Measurements from ENCODE around the gene ATP2B2. TPM values are rescaled to one million over a fixed set of nuclear protein-coding genes. Genes with fewer than 3 reads are reported as not detected.
A peak's percentile ranks its signal among the peaks of the same experiment; 100 is the strongest.

The ATP2B2 gene
- polyA plus RNA-seq, 3 donors from 2014 or later: not detected

DNA sequence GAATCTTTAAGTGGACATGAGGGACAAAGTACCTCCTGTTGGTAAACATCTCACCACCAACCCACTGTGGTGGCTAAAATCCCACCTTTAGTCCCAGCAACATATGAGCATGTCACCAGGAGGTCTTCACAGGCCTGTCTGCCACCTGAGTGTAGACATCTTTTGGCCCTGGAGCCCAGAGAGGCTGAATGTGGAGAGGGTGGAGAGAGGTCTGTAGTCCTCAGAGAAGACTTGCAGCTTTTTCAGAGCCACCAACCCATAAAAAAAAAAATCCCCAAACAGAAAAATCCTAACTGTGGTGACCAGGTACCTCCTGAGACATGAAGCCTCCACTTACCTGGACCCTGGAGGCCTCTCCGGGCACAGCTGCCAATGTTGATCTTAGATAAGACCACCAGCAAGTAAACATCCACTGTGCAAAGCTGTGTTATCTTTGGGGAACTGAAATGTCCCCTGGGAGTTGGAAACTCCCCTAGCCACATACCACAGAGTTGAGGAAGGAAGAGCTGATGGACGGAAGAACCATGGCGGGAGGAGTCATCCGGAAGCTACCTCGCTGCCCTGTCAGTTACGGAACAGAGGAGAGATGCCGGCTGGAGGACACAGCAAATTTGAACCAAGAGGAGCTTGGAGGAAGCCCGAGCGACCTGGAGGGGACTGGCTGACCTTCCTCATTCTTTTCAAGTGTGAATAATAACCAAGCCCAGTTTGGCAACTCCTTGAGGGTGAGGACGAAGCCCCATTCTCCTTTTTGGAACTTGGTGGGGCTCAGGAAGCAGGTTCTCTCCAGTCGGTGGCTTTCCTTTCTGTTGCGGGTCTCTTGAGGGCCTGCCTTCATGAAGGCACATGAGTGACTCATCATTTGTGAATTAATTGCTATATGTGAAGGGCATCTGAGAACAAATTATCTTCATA is 212.6 kb downstream of the ATP2B2 start, which contains the start of gene GHRL:
Gene GHRL, minus strand, starts transcription at position 443 of the 915 bp plus-strand sequence. CDS start 2,767 bp downstream, outside the sequence.
- peak in 1 of 3 donors; percentile 22 for DNase-seq
- Mint-ChIP-seq H3K27me3 (ENCODE audit: low read depth in 3 of 3) (no peaks in the 10 kb centered on the region), H3K9me3 (peaks cover 0 to 1% (median 0%) of the 10 kb centered on the region in 6 donors), H3K4me3 (peak within 1 kb of the TSS; percentile 38 to 71 (median 42)), H3K36me3 (peaks cover 4 to 9% (median 9%) of the 10 kb centered on the region in 3 donors), H3K4me1 (peaks cover 18 to 28% of the 10 kb centered on the region in 2 donors), H3K27ac (peak within 1 kb of the TSS; percentile 44 to 93 (median 76))

DNA sequence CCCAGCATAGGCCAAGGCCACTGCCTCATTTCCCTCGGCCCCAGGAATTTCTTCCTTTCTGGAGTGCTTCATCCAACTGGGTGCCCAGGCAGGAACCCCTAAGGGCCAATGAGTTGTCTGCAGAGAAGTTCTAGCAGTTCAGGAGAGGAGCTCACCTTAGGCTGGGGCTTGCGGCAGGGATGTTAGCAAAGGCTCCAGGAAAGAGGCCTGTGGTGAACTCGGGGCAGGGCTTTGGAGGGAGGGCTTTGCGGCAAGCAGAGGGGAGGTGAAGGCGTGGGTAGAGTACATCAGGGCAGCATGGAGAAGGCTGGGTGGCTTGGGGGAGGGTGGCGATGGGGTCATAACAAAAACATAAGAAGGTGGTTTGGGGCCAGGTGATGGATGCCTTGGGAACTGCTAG is 213.7 kb downstream of the ATP2B2 start:
- no peaks in the 10 kb centered on the region for H3K9me3 Mint-ChIP-seq
- peaks cover 0 to 3% (median 0%) of the 10 kb centered on the region in 3 donors for H3K27me3 Mint-ChIP-seq (ENCODE audit: low read depth in 3 of 3)
- no peak for DNase-seq
- H3K36me3 Mint-ChIP-seq: peaks cover 3 to 8% (median 3%) of the 10 kb centered on the region in 3 donors
- peaks cover 20 to 35% of the 10 kb centered on the region in 2 donors for H3K4me1 Mint-ChIP-seq
- H3K4me3 Mint-ChIP-seq: peak overlapping the region in 1 of 5 donors; percentile 34
- H3K27ac Mint-ChIP-seq: peak overlapping the region in 2 of 6 donors; percentile 71 to 93

DNA sequence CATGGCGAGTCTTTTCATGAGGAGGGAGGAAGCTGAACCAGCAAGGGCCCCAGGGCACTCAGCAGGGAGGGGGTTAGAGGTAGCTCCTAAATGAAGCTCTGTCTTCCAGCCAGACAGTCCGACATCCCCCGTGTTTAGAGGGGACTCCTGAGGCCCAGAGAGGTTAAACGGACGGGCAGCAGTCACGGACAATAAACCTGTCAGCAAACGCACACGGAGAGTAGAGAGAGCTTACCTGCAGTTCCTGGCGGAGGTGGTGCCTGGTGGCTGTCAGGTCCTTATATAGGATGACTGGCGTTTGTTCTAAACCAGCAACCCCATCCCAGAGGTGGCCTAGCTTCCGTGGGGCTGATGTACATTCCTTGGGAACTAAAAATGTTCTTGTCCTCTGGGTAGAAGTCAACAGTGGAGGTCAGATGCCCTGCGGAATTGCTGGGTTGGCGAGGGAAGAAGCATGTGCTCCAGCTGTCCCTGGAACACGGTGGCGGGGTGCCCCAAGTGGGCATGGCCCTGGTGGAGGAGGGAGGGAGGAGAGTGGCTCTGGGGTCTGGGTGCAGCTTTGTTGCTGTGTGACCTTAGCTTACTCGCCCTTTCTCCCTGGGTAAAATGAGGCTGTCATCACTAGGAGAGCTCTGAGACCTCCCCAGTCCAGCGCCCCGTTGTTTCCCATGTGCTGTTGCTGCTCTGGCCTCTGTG is 214.8 kb downstream of the ATP2B2 start:
- peak overlapping the region in 1 of 6 donors; percentile 58 for H3K27ac Mint-ChIP-seq
- H3K27me3 Mint-ChIP-seq (ENCODE audit: low read depth in 3 of 3): peaks cover 0 to 3% (median 0%) of the 10 kb centered on the region in 3 donors
- no peak for DNase-seq
- H3K4me3 Mint-ChIP-seq: no peak overlapping the region
- no peaks in the 10 kb centered on the region for H3K9me3 Mint-ChIP-seq
- peaks cover 20 to 38% of the 10 kb centered on the region in 2 donors for H3K4me1 Mint-ChIP-seq
- H3K36me3 Mint-ChIP-seq: peaks cover 0 to 4% (median 4%) of the 10 kb centered on the region in 3 donors

GRCh38 chr3:10289787-10290355 is 215.5 kb downstream of the ATP2B2 start:
- Mint-ChIP-seq H3K4me3 (no peak overlapping the region), H3K27me3 (ENCODE audit: low read depth in 3 of 3) (peaks cover 0 to 3% (median 0%) of the 10 kb centered on the region in 3 donors), H3K9me3 (no peaks in the 10 kb centered on the region), H3K4me1 (peaks cover 25 to 42% of the 10 kb centered on the region in 2 donors), H3K36me3 (peaks cover 0 to 4% (median 4%) of the 10 kb centered on the region in 3 donors), H3K27ac (no peak overlapping the region)
- no peak for DNase-seq

DNA sequence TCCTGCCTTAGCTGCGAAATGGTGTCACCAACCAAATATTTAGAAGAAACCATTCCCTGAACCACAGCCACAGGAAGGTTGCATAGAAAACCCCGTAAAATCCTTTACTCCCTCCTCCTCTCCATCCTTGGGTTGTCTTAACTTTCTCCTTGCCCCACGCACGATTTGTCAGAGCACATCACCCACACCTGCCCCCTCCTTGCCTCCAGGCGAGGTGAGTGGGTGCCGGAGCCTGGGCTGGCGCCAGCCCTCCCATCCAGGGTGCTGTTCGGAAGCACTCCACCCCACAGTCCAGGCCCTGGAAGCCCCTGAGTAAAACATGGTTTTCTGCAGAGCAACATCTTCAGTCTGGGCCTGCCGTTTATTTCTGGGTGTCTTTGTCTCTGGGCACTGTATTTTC is 216.3 kb downstream of the ATP2B2 start:
- Mint-ChIP-seq H3K9me3 (no peaks in the 10 kb centered on the region), H3K4me3 (no peak overlapping the region), H3K27ac (peak overlapping the region in 1 of 6 donors; percentile 40)

GRCh38 chr3:10288575-10288960 is 216.8 kb downstream of the ATP2B2 start:
- Mint-ChIP-seq H3K4me1 (peaks cover 28 to 53% of the 10 kb centered on the region in 2 donors), H3K9me3 (no peaks in the 10 kb centered on the region), H3K27ac (no peak overlapping the region), H3K27me3 (ENCODE audit: low read depth in 3 of 3) (peaks cover 0 to 3% (median 0%) of the 10 kb centered on the region in 3 donors), H3K36me3 (peaks cover 3 to 4% (median 4%) of the 10 kb centered on the region in 3 donors), H3K4me3 (no peak overlapping the region)
- DNase-seq: no peak

More for the DNA sequence above, 216.3 kb downstream of the ATP2B2 start:
- Mint-ChIP-seq H3K27me3 (ENCODE audit: low read depth in 3 of 3) (peaks cover 0 to 3% (median 0%) of the 10 kb centered on the region in 3 donors), H3K36me3 (peaks cover 0 to 4% (median 4%) of the 10 kb centered on the region in 3 donors), H3K4me1 (peaks cover 30 to 48% of the 10 kb centered on the region in 2 donors)
- DNase-seq: no peak

DNA sequence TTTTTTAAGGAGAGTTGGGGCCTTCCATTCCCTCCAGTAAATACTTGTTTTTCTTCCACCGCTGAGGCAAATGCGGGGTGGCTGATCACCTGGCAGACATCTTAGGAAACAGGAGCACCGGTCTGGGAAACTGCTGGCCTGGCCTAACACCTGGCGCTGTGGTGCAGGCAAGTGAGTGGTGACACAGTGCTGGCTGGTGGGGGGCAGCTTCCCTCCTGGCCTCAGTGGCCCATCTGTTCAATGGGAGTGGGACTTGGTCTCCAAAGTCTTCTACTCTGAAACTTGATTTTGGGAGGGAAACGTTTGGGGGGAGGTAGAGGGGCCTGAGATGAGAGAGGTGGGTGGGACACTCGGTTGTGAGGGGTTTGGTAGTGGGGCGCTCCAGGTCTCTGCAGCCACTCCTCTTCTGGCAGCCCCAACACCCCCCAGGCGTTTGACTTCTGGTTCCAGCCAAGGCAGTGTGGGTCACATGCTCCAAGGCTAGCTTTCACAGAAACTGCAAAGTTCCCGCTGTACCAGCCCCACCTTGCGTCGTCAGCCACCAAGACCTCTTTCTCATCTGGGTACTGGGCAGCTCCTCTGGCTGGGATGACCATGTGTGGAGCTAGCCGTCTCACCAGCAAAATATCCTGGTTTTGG is 217.3 kb downstream of the ATP2B2 start:
- H3K27ac Mint-ChIP-seq: no peak overlapping the region
- no peak overlapping the region for H3K4me3 Mint-ChIP-seq
- H3K27me3 Mint-ChIP-seq (ENCODE audit: low read depth in 3 of 3): peaks cover 0 to 3% (median 0%) of the 10 kb centered on the region in 3 donors
- peaks cover 4% of the 10 kb centered on the region in 3 donors for H3K36me3 Mint-ChIP-seq
- no peaks in the 10 kb centered on the region for H3K9me3 Mint-ChIP-seq
- peaks cover 25 to 49% of the 10 kb centered on the region in 2 donors for H3K4me1 Mint-ChIP-seq
- no peak for DNase-seq

DNA sequence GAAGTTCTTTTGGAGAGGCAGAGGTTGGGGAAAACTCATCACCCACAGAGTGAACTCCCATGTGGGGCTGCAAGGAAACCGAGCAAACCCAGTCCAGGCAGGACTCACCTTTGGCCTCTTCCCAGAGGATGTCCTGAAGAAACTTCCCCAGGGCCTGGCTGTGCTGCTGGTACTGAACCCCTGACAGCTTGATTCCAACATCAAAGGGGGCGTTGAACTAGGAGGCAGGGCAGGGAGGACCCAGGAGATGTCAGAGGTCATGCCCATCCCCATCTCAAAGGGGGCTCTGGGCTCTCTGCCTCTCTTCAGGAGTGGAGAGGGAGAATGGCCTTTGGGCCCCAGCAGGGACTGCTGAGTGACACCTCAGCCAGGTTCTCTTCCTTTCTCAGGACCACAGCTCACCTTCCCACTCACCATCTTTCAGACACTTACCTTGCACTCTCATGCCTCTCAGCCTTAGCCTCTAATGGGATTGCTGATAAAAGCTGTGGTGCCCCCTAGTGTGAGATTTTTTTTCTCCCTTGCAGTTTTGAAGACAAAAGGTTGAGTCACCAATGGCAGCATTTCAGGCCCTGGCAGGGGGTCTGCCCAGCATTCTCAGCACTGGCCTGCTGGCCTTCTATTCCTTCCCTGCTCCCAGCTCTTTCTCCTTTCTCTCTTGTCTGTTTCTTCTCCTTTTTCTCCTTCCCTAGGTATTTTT is 218.6 kb downstream of the ATP2B2 start:
- Mint-ChIP-seq H3K27me3 (ENCODE audit: low read depth in 3 of 3) (peaks cover 0 to 3% (median 0%) of the 10 kb centered on the region in 3 donors), H3K4me3 (no peak overlapping the region)
- DNase-seq: peak in 1 of 3 donors; percentile 49

GRCh38 chr3:10286133-10286524 is 219.3 kb downstream of the ATP2B2 start:
- no peak for DNase-seq
- Mint-ChIP-seq H3K4me3 (no peak overlapping the region), H3K9me3 (no peaks in the 10 kb centered on the region), H3K27me3 (ENCODE audit: low read depth in 3 of 3) (peaks cover 0 to 3% (median 0%) of the 10 kb centered on the region in 3 donors), H3K27ac (peak overlapping the region in 3 of 6 donors; percentile 40 to 64 (median 45)), H3K4me1 (peaks cover 15 to 32% of the 10 kb centered on the region in 2 donors), H3K36me3 (peaks cover 4 to 10% (median 4%) of the 10 kb centered on the region in 3 donors)

More for the DNA sequence above, 218.6 kb downstream of the ATP2B2 start:
- Mint-ChIP-seq H3K36me3 (peaks cover 4 to 10% (median 4%) of the 10 kb centered on the region in 3 donors), H3K9me3 (no peaks in the 10 kb centered on the region), H3K27ac (peak overlapping the region in 5 of 6 donors; percentile 48 to 64 (median 57)), H3K4me1 (peaks cover 15 to 36% of the 10 kb centered on the region in 2 donors)

DNA sequence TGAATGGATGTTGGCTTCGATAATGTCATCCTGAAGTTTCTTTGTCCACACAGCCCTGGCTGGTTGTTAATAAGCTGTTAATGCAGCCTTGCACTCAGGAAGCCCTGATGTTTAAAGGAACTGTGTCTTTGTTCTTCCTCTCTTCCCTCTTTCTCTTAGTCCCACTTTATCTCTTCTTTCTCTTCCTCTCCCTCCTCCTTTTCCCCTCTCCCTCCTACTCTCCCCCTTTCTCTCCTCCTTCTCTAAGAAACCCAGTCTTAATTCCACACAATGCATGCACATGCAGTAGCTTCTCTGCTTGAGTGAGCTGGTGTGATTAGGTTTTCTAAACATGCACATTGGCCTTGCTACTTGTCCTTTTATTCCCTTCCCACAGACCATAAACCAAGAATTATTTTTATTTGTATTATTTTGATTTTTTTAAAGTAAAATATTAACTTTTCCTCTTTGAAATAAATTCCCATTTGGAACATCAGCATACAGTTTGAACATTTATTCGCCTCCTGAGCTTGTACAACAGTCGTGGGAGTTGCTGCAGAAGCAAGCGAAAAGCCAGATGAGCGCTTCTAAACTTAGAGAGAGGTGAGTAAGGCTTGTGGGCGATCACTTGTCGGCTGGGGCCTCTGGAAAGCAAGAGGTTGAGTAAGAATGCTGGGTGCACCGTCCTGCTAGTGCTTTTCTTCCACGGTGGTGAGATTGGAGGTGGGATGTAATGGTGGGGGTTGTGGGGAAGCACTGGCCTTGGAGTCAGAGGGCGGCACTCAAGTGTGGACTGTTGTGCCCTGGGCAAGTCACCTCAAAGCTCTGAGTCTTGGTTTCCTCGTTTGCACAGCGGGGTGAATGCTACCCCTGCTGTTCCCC is 219.9 kb downstream of the ATP2B2 start:
- peaks cover 15 to 32% of the 10 kb centered on the region in 2 donors for H3K4me1 Mint-ChIP-seq
- H3K9me3 Mint-ChIP-seq: no peaks in the 10 kb centered on the region
- peaks cover 4 to 10% (median 6%) of the 10 kb centered on the region in 3 donors for H3K36me3 Mint-ChIP-seq
- no peak for DNase-seq
- no peak overlapping the region for H3K4me3 Mint-ChIP-seq
- peak overlapping the region in 5 of 6 donors; percentile 40 to 77 (median 62) for H3K27ac Mint-ChIP-seq
- peaks cover 0 to 3% (median 0%) of the 10 kb centered on the region in 3 donors for H3K27me3 Mint-ChIP-seq (ENCODE audit: low read depth in 3 of 3)

- no peak for DNase-seq
- Mint-ChIP-seq H3K4me1 (peaks cover 15 to 32% of the 10 kb centered on the region in 2 donors), H3K27ac (peak overlapping the region in 4 of 6 donors; percentile 60 to 81 (median 70)), H3K9me3 (no peaks in the 10 kb centered on the region), H3K4me3 (peak overlapping the region in 1 of 5 donors; percentile 23), H3K36me3 (peaks cover 4 to 10% (median 7%) of the 10 kb centered on the region in 3 donors), H3K27me3 (ENCODE audit: low read depth in 3 of 3) (peaks cover 0 to 3% (median 0%) of the 10 kb centered on the region in 3 donors)
Observed at GRCh38 chr3:10284496-10284895, 220.9 kb downstream of the ATP2B2 start.

Measured in immature natural killer cell (primary cell).